T-helper 1 cell treated with Interleukin-12 subunit alpha and Interleukin-12 subunit beta and Interleukin-4 antibody, amounts not matched to agents 30 μg/mL and 1 μg/mL, for 36 hours (primary cell): ENCODE results near the gene PRRG4.
"Not testable (repeated sequence)": the region's sequence is repeated elsewhere in the genome, so short reads cannot be mapped to it uniquely, and the experiment has no call there.

Experiments used
- H3K27ac Mint-ChIP-seq: one replicate; pipeline ENCODE4 v1.8.0; 2021; ENCODE audit warnings: mild to moderate bottlenecking, mixed read lengths
- H3K27me3 Mint-ChIP-seq: one replicate; pipeline ENCODE4 v1.8.0; 2021; ENCODE audit warnings: low read depth, mixed read lengths
- H3K36me3 Mint-ChIP-seq: one replicate; pipeline ENCODE4 v1.8.0; 2021; ENCODE audit warnings: low read depth, mixed read lengths
- H3K4me1 Mint-ChIP-seq: one replicate; pipeline ENCODE4 v1.8.0; 2021; ENCODE audit warnings: low read depth, mixed read lengths
- H3K4me3 Mint-ChIP-seq: one replicate; pipeline ENCODE4 v1.8.0; 2021; ENCODE audit warnings: mild to moderate bottlenecking, moderate library complexity, mixed read lengths
- H3K9me3 Mint-ChIP-seq: one replicate; pipeline ENCODE4 v1.8.0; 2021; ENCODE audit warnings: mixed read lengths

PRRG4 gene

DNA sequence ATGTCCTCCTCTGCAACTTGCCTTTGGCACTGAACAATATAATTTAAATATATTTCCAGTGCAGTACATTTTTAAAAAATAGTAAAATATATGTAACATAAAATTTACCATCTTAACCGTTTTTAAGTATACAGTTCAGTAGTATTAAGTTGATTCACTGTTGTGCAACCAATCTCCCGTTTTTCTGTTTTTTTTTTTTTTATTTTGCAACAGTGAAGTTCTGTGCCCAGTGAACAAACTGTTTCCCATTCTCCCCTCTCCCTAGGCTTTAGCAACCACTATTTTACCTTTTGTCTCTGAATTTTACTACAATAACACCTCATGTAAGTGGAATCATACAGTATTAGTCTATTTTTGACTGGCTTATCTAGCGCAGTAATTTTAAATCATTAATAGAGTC is 13.8 kb downstream of the PRRG4 start:
- Mint-ChIP-seq H3K4me1 (no peaks in the 10 kb centered on the region), H3K9me3 (no peaks in the 10 kb centered on the region), H3K36me3 (no peaks in the 10 kb centered on the region), H3K27me3 (peaks cover 4% of the 10 kb centered on the region), H3K27ac (no peak overlapping the region), H3K4me3 (no peak overlapping the region)

DNA sequence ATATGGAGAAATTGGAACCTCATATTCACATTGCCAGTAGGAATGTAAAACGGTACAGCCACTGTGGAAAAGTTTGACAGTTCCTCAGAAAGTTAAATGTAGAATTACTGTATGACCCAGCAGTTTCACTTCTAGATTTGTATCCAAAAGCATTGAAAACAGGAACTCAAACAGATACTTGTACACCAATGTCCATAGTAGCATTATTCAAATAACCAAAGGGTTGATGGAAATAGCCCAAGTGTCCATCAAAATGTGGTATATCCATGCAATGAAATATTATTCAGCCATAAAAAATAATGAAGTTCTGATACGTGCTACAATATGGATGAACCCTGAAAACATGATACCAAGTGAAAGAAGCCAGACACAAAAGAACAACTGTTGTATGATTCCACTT is 17.8 kb downstream of the PRRG4 start:
- Mint-ChIP-seq H3K4me1 (peaks cover 4% of the 10 kb centered on the region), H3K9me3 (no peaks in the 10 kb centered on the region), H3K36me3 (no peaks in the 10 kb centered on the region), H3K27ac (no peak overlapping the region), H3K4me3 (no peak overlapping the region), H3K27me3 (no peaks in the 10 kb centered on the region)

DNA sequence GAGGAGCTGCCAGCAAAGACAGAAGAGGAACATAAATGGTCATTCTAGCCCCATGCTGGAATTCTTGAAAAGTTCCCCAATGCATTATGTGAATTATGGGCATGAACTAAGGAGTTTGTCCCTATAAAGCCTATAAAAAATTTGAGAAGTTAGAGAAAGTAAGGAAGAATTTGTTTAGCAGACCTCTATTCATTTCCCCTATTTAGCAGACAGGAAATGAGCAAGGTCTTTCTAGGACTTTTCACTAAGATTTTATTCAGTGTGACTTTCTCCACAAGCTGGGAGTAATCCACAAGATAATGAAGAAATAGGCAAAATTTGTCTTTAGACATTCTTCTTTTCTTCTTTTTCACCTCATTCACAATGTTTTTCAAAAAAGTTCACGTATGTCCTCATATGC is 20.0 kb downstream of the PRRG4 start:
- Mint-ChIP-seq H3K9me3 (no peaks in the 10 kb centered on the region), H3K4me1 (peaks cover 4% of the 10 kb centered on the region), H3K27me3 (no peaks in the 10 kb centered on the region), H3K27ac (no peak overlapping the region), H3K36me3 (no peaks in the 10 kb centered on the region), H3K4me3 (no peak overlapping the region)

DNA sequence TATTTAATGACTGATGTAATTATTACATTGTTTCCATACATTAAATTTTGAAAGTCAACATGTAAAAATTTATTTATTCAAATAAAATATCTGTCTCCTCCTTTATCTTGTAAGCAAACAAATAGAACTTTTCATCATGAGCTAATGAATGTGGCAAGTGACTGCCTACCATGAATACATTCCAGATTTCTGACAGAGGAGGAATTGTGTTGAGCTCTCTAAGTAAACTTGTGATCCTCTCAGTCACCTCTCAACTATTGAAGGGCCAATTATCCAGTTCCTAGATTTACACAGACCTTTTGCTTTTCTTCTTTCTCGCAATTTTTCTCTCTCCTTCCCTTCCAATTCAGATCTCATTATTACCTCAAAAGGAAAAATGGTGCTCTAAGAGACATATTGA is 21.5 kb downstream of the PRRG4 start:
- peaks cover 4% of the 10 kb centered on the region for H3K4me1 Mint-ChIP-seq
- H3K4me3 Mint-ChIP-seq: no peak overlapping the region
- no peaks in the 10 kb centered on the region for H3K9me3 Mint-ChIP-seq
- no peak overlapping the region for H3K27ac Mint-ChIP-seq
- H3K36me3 Mint-ChIP-seq: no peaks in the 10 kb centered on the region
- H3K27me3 Mint-ChIP-seq: peaks cover 8% of the 10 kb centered on the region

DNA sequence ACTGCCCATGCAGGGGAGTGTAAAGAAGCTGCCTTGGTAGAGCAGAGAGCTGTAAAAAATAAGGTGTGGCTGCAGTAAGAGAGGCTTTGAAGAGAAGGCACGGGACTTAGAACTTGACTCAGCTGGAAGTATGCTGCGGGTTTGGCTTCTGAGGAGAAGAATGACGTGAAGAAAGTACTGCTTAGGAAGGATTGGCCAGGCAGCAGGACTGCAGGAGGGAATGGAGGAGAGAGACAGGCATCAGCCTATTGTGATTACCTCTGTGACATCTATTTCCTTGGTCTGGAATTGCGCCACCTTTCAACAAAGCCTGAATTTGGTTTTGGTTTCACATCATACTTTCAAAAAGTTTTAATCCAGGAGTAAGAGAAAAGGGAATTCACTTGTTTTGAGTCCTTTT is 22.5 kb downstream of the PRRG4 start:
- Mint-ChIP-seq H3K27ac (no peak overlapping the region), H3K36me3 (no peaks in the 10 kb centered on the region), H3K9me3 (no peaks in the 10 kb centered on the region), H3K4me1 (peaks cover 4% of the 10 kb centered on the region), H3K4me3 (no peak overlapping the region), H3K27me3 (peaks cover 11% of the 10 kb centered on the region)

DNA sequence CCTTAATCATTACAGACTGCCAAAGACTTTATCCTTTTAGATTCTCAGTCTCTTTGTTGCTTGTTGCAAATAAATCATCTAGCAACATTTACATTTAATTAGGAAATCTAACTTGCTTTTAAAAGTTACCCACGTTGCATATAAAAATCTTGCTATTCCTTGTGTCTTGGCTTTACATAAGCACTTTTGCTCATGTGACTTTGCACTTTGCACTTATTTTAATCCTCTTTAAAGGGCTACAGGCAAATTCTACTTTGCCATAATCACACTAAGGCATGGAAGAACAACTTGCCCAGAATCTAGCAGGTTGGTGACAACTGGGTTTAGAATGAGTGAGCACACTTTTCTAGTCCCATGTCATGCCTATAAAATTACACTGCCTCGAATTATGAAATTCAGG is 25.9 kb downstream of the PRRG4 start:
- no peak overlapping the region for H3K4me3 Mint-ChIP-seq
- H3K27me3 Mint-ChIP-seq: peaks cover 11% of the 10 kb centered on the region
- H3K4me1 Mint-ChIP-seq: peaks cover 4% of the 10 kb centered on the region
- H3K36me3 Mint-ChIP-seq: no peaks in the 10 kb centered on the region
- H3K27ac Mint-ChIP-seq: no peak overlapping the region
- H3K9me3 Mint-ChIP-seq: no peaks in the 10 kb centered on the region

DNA sequence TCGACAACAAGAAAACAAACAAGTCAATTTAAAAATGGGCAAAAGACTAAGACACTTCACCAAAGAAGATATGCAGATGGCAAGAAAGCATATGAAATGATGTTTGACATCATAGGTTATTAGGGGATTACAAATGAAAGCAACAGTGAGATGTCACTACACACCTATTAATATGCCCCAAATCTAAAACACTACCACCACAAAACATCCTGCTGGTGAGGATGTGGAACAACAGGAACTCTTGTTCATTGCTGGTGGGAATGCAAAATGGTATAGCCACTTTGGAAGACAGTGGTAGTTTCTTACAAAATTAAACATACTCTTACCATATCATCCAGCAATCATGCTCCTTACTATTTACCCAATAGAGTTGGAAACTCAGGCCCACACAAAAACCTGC is 29.0 kb downstream of the PRRG4 start:
- Mint-ChIP-seq H3K9me3 (no peaks in the 10 kb centered on the region), H3K36me3 (no peaks in the 10 kb centered on the region), H3K4me3 (no peak overlapping the region), H3K27ac (no peak overlapping the region), H3K4me1 (no peaks in the 10 kb centered on the region), H3K27me3 (peaks cover 19% of the 10 kb centered on the region)

DNA sequence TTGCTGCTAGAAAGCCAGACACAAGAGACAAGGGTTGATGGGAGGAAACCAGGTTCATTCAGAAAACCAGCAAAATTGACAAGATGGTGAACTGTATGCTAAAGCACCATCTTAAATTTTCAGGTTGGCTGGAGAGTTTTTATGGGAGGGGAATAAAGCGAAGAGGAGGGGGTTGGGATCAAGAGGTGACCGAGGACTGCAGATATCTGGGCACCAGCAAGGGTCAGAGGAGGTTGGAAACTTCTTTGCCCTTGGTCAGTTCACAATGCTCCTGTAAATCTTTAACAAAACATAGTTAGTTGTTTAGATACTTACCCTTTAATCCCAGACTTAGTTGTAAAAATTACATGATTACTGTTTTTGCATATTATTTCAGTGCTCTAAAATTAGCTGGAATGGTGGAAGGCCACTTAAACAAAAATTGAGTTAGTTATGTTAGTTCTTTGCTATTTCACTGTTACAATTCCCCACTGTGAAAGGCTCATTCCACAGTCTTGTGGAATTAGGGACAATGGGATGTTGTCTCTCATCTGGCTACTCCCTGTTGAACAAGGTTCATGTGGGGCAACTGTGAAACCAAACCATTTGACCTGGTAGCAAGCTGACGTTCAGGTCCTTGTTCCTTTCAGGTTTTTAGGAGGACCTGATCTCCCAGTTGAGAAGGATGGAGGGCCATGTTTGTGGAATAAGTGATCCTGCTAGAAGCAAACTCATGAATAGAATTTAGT is 32.3 kb downstream of the PRRG4 start:
- Mint-ChIP-seq H3K4me3 (no peak overlapping the region), H3K27ac (no peak overlapping the region), H3K4me1 (no peaks in the 10 kb centered on the region), H3K36me3 (no peaks in the 10 kb centered on the region), H3K27me3 (peaks cover 15% of the 10 kb centered on the region), H3K9me3 (no peaks in the 10 kb centered on the region)

DNA sequence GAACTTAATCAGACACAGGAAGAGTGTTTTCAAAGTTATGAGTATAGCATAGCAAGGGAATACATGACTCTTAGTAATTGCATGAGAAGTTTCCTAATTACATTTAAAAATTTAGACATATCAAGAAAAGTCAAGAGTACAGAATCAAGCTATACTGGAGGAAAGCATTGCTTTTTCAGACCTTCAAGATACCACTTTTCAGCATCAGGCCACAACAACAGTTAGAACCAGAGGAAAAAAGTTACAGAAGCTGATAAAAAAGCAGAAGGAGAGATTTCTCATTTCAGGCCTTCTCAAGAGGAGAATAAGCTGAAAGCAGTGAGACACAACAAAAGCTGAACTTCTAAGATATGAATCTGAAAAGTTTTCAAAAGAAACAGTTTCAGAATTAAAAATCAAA is 34.8 kb downstream of the PRRG4 start:
- no peaks in the 10 kb centered on the region for H3K4me1 Mint-ChIP-seq
- H3K27ac Mint-ChIP-seq: no peak overlapping the region
- no peaks in the 10 kb centered on the region for H3K9me3 Mint-ChIP-seq
- peaks cover 18% of the 10 kb centered on the region for H3K27me3 Mint-ChIP-seq
- no peak overlapping the region for H3K4me3 Mint-ChIP-seq
- no peaks in the 10 kb centered on the region for H3K36me3 Mint-ChIP-seq

DNA sequence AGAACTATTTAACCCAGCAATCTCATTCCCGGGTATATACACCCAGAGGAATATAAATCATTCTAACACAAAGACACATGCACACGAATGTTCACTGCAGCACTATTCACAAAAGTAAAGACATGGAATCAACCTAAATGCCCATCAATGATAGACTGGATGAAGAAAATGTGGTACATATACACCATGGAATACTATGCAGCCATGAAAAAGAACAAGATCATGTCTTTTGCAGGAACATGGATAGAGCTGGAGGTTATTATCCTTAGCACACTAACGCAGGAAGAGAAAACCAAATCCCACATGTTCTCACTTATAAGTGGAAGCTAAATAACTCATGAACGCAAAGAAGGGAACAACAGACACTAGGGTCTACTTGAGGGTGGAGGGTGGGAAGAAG is 39.0 kb downstream of the PRRG4 start:
- H3K36me3 Mint-ChIP-seq, H3K4me1 Mint-ChIP-seq, H3K27ac Mint-ChIP-seq, H3K9me3 Mint-ChIP-seq, H3K4me3 Mint-ChIP-seq: not testable (repeated sequence)
- H3K27me3 Mint-ChIP-seq: peaks cover 15% of the 10 kb centered on the region

DNA sequence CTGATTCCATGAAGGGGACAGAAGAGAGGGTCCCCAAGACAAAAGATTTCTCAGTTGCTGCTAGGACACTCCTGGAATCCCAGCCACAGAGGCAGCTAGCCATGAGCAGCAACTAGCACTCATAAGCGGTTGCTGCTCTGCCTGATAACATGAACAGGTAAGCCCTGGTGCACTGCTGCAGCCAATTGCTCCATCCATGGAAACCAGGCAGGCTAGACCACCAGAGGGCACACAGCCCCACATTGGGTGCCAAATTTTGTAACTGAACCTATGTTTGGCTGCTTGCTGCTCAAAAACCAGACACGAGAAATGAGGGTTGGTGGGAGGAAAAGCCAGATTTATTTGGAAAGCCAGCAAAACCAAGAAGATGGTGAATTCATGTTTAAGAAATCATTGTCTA is 40.9 kb downstream of the PRRG4 start:
- Mint-ChIP-seq H3K4me3 (no peak overlapping the region), H3K27ac (no peak overlapping the region), H3K9me3 (no peaks in the 10 kb centered on the region), H3K27me3 (peaks cover 22% of the 10 kb centered on the region), H3K4me1 (no peaks in the 10 kb centered on the region), H3K36me3 (no peaks in the 10 kb centered on the region)

DNA sequence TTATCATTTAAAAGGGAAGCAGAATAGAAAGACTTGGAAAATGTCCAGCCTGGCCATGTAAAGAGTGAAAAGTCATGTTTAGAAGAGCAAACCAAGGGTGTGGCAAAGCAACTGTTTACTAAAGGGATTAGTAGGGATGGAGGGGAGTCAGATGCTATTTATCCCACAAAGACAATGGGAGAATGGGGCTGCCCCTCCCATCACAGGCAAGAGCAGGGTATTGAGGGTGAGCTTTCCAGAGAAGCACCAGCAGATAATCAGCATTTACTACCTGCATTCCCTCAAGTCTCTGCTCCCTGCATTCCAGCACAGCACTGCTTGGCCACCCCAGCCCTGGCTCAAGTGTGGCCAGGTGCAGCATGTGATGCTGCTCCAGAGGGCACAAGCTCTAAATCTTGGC is 44.4 kb downstream of the PRRG4 start:
- Mint-ChIP-seq H3K9me3 (no peaks in the 10 kb centered on the region), H3K4me1 (no peaks in the 10 kb centered on the region), H3K27ac (no peak overlapping the region), H3K4me3 (no peak overlapping the region), H3K27me3 (peaks cover 22% of the 10 kb centered on the region), H3K36me3 (no peaks in the 10 kb centered on the region)

DNA sequence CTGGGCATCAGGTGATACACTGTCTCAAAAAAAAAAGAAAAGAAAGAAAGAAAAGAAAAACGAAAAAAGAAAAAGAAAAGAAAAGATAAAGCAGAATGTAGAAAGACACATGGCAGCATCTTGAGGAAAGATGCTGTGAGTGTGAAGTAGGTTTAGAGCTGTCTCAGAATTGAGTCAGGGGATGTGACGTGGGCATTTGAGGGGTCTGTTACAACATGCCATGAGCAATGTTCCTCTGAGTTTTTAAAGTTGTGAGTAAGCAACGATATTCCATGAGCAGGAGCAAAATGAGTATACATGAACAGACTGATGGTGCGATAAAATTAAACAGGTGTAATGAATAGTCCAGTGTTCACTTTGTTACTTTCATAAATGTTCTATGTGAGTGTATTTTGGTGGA is 51.6 kb downstream of the PRRG4 start:
- Mint-ChIP-seq H3K4me1 (no peaks in the 10 kb centered on the region), H3K4me3 (no peak overlapping the region), H3K27ac (no peak overlapping the region), H3K27me3 (peaks cover 18% of the 10 kb centered on the region), H3K9me3 (no peaks in the 10 kb centered on the region), H3K36me3 (no peaks in the 10 kb centered on the region)

DNA sequence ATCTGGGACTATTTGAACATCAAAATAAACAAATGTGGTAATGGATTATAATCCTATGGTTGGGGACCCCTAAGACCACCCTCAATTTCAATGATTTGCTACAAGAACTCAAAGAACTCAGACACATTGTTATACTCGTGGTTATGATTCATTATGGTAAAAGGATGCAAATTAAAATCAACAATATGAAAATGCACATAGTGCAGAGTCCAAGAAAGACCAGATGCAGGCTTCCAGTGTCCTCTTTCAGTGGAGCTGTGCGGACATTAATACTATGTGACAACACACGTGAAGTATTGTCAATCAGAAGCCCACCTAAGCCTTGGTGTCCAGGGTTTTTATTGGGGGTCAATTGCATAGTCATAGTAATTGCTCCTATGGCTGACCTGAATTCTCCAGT is 53.7 kb downstream of the PRRG4 start:
- H3K4me3 Mint-ChIP-seq: no peak overlapping the region
- no peaks in the 10 kb centered on the region for H3K4me1 Mint-ChIP-seq
- no peaks in the 10 kb centered on the region for H3K36me3 Mint-ChIP-seq
- H3K27ac Mint-ChIP-seq: no peak overlapping the region
- peaks cover 17% of the 10 kb centered on the region for H3K27me3 Mint-ChIP-seq
- H3K9me3 Mint-ChIP-seq: no peaks in the 10 kb centered on the region

DNA sequence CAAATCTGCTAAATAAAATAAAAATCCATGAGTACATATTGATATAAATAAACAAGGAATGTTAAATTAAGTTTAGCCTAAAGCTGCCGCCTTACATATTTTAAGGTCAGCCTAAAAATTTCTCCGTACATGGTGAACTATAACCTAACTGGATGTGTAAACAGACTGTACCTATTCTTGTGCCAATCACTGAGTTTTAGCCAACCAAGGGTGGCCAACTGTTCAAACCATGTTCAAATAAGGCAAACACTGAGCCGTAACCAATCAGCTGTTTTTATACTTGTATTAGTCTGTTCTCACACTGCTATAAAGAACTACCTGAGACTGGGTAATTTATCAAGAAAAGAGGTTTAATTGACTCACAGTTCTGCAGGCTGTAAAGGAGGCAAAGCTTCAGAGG is 54.3 kb downstream of the PRRG4 start:
- Mint-ChIP-seq H3K27ac (no peak overlapping the region), H3K4me1 (no peaks in the 10 kb centered on the region), H3K36me3 (no peaks in the 10 kb centered on the region), H3K9me3 (no peaks in the 10 kb centered on the region), H3K4me3 (no peak overlapping the region), H3K27me3 (peaks cover 13% of the 10 kb centered on the region)
